HG03378 (cell line): ENCODE data around the gene ADORA2A.

Experiments
- ATAC-seq: cut with Tn5 transposase; IDR thresholded peaks from one replicate; pipeline ENCODE4 v1.9.1; 2021; ENCODE audit warnings: mild to moderate bottlenecking, moderate library complexity; ENCODE audit not compliant: unreplicated experiment

ADORA2A gene

GRCh38 chr22:24445481-24446259, 18.3 kb downstream of the ADORA2A start:
- ATAC-seq = no peak

- no peak for ATAC-seq
These were observed 18.8 kb downstream of the ADORA2A start for GRCh38 chr22:24446260-24446611.

GRCh38 chr22:24450610-24451009, 23.2 kb downstream of the ADORA2A start:
- ATAC-seq = no peak

- no peak for ATAC-seq
These were observed 23.8 kb downstream of the ADORA2A start for GRCh38 chr22:24451162-24451561.

GRCh38 chr22:24453853-24454252, 26.5 kb downstream of the ADORA2A start:
- no peak for ATAC-seq

- ATAC-seq = no peak
These were observed 27.6 kb downstream of the ADORA2A start for GRCh38 chr22:24455039-24455438.

GRCh38 chr22:24455751-24456426, 28.5 kb downstream of the ADORA2A start:
- ATAC-seq = no peak

- ATAC-seq = no peak
These were observed 30.6 kb downstream of the ADORA2A start for GRCh38 chr22:24457894-24458420.

- ATAC-seq = no peak
These were observed 32.5 kb downstream of the ADORA2A start for GRCh38 chr22:24459911-24460310.

GRCh38 chr22:24460418-24461089, 33.2 kb downstream of the ADORA2A start:
- ATAC-seq = no peak

- ATAC-seq = no peak
These were observed 35.8 kb downstream of the ADORA2A start for GRCh38 chr22:24463071-24463760.

- ATAC-seq = no peak
These were observed 38.2 kb downstream of the ADORA2A start for GRCh38 chr22:24465566-24465965.

- ATAC-seq = no peak
These were observed 38.6 kb downstream of the ADORA2A start for GRCh38 chr22:24465975-24466374.

- ATAC-seq = no peak
These were observed 39.4 kb downstream of the ADORA2A start for GRCh38 chr22:24466716-24467328.

GRCh38 chr22:24467340-24467739, 39.9 kb downstream of the ADORA2A start:
- ATAC-seq = no peak

GRCh38 chr22:24471570-24471969, 44.2 kb downstream of the ADORA2A start:
- no peak for ATAC-seq

GRCh38 chr22:24473284-24473683, 45.9 kb downstream of the ADORA2A start:
- no peak for ATAC-seq

GRCh38 chr22:24474221-24474620, 46.8 kb downstream of the ADORA2A start:
- no peak for ATAC-seq

- no peak for ATAC-seq
These were observed 47.4 kb downstream of the ADORA2A start for GRCh38 chr22:24474649-24475255.

- no peak for ATAC-seq
These were observed 54.2 kb downstream of the ADORA2A start for GRCh38 chr22:24481641-24482040.
